Measurements from ENCODE around the gene SH3BGR. TPM values are rescaled to one million over a fixed set of nuclear protein-coding genes. Genes with fewer than 3 reads are reported as not detected.

SH3BGR gene
- total and polyA plus RNA-seq, 12 donors = 8.9 to 97.3 (median 18.7) TPM

DNA sequence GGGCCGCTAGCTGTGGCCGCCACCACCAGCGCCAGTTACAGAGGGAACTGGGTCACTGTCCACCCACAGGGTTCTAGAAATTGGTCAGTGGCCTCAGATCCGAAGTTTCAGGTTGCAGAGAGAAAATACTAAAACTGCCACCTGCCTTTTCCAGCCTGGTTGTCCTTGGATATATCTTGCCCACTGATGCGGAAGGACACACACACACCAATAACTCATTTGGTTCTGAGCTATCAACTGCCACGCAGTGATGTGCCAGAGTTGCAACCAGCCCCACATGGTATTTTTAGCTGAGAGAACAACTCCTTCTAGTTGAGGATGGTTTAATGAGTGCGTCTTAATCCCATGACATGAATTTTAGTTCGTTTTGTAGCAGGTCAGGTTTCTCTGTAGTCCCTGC lies 68.1 kb downstream of the SH3BGR start:
- 64 to 91% (median 87%) methylated on average over 8 of the region's 8 CpGs for WGBS, 4 donors
- Histone ChIP-seq H3K27me3 (no peaks in the 10 kb centered on the region), H3K4me3 (no peak overlapping the region), H3K36me3 (replicated peaks in 1 of 2) (no peaks in the 10 kb centered on the region), H3K4me1 (replicated peaks in 1 of 2) (peaks cover 0 to 7% of the 10 kb centered on the region in 2 donors), H3K27ac (no peak overlapping the region), H3K9me3 (replicated peaks in 1 of 3) (no peaks in the 10 kb centered on the region)
- TF ChIP-seq, protein P1, sequence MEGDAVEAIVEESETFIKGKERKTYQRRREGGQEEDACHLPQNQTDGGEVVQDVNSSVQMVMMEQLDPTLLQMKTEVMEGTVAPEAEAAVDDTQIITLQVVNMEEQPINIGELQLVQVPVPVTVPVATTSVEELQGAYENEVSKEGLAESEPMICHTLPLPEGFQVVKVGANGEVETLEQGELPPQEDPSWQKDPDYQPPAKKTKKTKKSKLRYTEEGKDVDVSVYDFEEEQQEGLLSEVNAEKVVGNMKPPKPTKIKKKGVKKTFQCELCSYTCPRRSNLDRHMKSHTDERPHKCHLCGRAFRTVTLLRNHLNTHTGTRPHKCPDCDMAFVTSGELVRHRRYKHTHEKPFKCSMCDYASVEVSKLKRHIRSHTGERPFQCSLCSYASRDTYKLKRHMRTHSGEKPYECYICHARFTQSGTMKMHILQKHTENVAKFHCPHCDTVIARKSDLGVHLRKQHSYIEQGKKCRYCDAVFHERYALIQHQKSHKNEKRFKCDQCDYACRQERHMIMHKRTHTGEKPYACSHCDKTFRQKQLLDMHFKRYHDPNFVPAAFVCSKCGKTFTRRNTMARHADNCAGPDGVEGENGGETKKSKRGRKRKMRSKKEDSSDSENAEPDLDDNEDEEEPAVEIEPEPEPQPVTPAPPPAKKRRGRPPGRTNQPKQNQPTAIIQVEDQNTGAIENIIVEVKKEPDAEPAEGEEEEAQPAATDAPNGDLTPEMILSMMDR (IDR thresholded peaks at IDR 0.05) = no peak
- no peak for TF ChIP-seq POLR2A (IDR thresholded peaks at IDR 0.05)
- no peak for DNase-seq
- intact Hi-C loops (cut with DNase I) = loop anchor here (2.0 to 5.0 kb wide), 2 partner anchors 192 to 197 kb away; no protein-coding TSS in a partner anchor

DNA sequence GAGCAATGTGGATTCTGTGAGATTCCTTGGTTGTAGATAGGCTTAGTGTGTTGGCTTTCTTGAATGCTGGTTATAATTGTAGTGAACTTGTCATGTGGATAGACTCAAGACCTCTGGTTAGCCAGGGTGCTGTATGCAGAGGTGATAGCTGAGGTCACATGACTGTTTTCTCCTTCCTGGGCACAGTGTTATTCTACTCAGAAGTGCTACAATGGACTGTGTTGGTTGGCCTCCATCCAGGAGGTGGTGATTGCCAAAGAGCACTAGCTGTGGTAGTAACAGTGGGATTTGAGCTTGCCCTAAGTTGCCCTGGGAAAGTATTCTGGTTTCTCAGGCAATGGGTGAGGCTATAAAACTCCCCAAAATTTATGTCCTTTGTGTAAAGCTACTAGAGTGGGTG lies 71.6 kb downstream of the SH3BGR start:
- peak in 2 of 7 donors; percentile 33 to 47 for DNase-seq
- Histone ChIP-seq H3K4me1 (replicated peaks in 1 of 2) (peaks cover 0 to 16% of the 10 kb centered on the region in 2 donors), H3K27ac (no peak overlapping the region), H3K27me3 (no peaks in the 10 kb centered on the region), H3K4me3 (no peak overlapping the region), H3K36me3 (replicated peaks in 1 of 2) (no peaks in the 10 kb centered on the region), H3K9me3 (replicated peaks in 1 of 3) (no peaks in the 10 kb centered on the region)
- no peak for TF ChIP-seq POLR2A (IDR thresholded peaks at IDR 0.05)
- TF ChIP-seq, protein P1 (IDR thresholded peaks at IDR 0.05) = no peak
- intact Hi-C loops (cut with DNase I) = loop anchor here in 1 of 2 donors (5.0 kb wide), 1 partner anchor 189 kb away; no protein-coding TSS in a partner anchor

DNA sequence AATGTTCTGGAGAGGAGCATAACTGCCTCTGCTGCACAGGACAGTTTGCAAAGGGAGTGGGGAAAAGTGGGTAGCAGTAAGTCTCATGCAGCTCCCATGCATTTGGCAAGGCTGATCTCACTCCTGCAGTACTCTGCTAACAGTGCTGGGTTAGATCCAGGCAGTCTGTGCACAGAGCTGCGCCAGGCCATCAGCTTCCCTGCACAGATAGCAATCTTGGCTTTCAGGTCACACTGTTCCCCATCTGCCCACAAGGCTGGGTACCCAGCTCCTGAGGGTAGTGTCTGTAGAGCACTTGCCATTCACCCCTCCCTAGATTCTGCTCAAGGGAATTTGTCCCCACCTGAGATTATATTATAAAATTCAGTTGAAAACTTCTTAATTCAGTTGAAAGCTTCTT lies 72.1 kb downstream of the SH3BGR start:
- intact Hi-C loops (cut with DNase I) = loop anchor here in 1 of 2 donors (5.0 kb wide), 1 partner anchor 188 kb away; no protein-coding TSS in a partner anchor
- Histone ChIP-seq H3K27me3 (no peaks in the 10 kb centered on the region), H3K4me3 (no peak overlapping the region), H3K27ac (no peak overlapping the region), H3K36me3 (replicated peaks in 1 of 2) (no peaks in the 10 kb centered on the region), H3K9me3 (replicated peaks in 1 of 3) (no peaks in the 10 kb centered on the region), H3K4me1 (replicated peaks in 1 of 2) (peaks cover 0 to 11% of the 10 kb centered on the region in 2 donors)
- TF ChIP-seq, protein P1 (IDR thresholded peaks at IDR 0.05) = no peak
- TF ChIP-seq POLR2A (IDR thresholded peaks at IDR 0.05) = no peak
- 83 to 100% (median 91%) methylated on average over 1 of the region's 1 CpG for WGBS, 4 donors
- no peak for DNase-seq

DNA sequence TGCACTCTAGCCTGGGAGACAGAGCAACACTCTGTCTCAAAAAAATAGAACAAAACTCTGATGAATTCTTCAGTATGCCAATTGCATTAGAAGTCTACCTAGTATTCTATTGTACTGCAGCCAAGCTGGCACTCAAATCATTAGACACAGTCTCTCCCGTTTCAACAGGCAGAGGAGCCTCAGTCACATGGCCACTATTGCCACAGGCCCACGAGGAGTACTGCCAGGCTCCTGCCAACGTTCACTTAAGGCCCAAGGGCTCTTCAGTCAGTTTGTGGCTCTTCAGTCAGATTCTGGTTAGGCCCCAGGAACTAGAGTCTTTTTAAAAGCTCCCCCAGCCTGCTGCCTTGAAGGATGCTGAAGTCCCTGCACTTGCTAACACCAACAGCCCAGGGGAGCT lies 73.4 kb downstream of the SH3BGR start:
- DNase-seq = peak in 4 of 7 donors; percentile 29 to 68 (median 43)
- no peaks in the 10 kb centered on the region for H3K9me3 ChIP-seq (replicated peaks in 1 of 3)
- no peaks in the 10 kb centered on the region for H3K27me3 ChIP-seq
- WGBS, 4 donors = 20 to 61% (median 48%) methylated on average over 1 to 3 of the region's 3 CpGs
- H3K4me3 ChIP-seq = no peak overlapping the region
- TF ChIP-seq POLR2A (IDR thresholded peaks at IDR 0.05) = no peak
- TF ChIP-seq, protein P1 (IDR thresholded peaks at IDR 0.05) = no peak
- H3K27ac ChIP-seq = no peak overlapping the region
- intact Hi-C loops (cut with DNase I) = no loop called here
- no peaks in the 10 kb centered on the region for H3K36me3 ChIP-seq (replicated peaks in 1 of 2)
- peaks cover 0 to 11% of the 10 kb centered on the region in 2 donors for H3K4me1 ChIP-seq (replicated peaks in 1 of 2)
